Measurements from ENCODE around the gene GRID2.

The GRID2 gene

DNA sequence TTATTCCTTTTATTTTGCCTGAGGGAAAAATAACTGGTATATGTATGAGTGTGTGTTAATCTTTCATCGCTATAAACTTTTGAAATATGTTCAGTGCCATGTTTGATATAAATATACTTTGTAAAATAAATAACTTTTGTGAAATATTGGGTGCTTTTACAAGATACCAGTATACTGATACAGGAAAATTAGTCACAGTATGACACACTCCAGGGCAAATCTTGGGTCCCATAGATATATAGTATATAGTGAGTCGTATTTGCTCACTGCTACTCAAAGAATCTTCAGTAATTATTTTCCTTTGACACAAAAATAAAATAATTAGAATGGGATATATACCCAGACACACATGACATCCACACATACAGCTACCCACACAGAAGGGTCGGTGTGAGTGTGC lies 472.3 kb downstream of the GRID2 start:
- no peak for DNase-seq

GRCh38 chr4:92789741-92790140 lies 486.0 kb downstream of the GRID2 start:
- no peak for DNase-seq

GRCh38 chr4:92791871-92792440 lies 488.2 kb downstream of the GRID2 start:
- no peak for DNase-seq

- no peak for DNase-seq
Observed at GRCh38 chr4:92809381-92809780, 505.6 kb downstream of the GRID2 start.

- DNase-seq, result no peak
Observed at GRCh38 chr4:92812652-92813051, 508.9 kb downstream of the GRID2 start.

- DNase-seq, result no peak
Observed at GRCh38 chr4:92814677-92815076, 510.9 kb downstream of the GRID2 start.

GRCh38 chr4:92825256-92825655 lies 521.5 kb downstream of the GRID2 start:
- DNase-seq, result no peak

GRCh38 chr4:92825791-92826190 lies 522.0 kb downstream of the GRID2 start:
- DNase-seq, result no peak

GRCh38 chr4:92830771-92831170 lies 527.0 kb downstream of the GRID2 start:
- no peak for DNase-seq

GRCh38 chr4:92840880-92841279 lies 537.1 kb downstream of the GRID2 start:
- no peak for DNase-seq

GRCh38 chr4:92843784-92844183 lies 540.0 kb downstream of the GRID2 start:
- no peak for DNase-seq

DNA sequence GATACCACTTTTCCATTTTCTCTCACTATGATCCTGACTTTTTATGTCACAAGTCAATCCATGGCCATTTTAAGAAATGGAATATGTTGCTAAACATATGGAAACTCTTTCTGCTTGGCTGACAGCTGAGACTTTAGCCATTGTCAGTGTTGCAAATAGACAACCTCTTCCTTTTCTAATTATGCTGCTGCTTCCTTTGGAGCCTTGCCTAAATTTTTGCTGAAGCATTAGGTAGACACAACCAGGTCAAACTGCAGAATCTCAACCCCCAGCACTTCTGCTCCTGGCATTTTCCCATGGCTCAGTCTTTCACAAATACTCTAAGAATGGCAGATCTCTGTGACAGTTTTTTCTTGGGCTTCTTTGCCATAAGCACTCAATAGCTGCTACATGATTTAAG lies 543.3 kb downstream of the GRID2 start:
- no peak for DNase-seq

DNA sequence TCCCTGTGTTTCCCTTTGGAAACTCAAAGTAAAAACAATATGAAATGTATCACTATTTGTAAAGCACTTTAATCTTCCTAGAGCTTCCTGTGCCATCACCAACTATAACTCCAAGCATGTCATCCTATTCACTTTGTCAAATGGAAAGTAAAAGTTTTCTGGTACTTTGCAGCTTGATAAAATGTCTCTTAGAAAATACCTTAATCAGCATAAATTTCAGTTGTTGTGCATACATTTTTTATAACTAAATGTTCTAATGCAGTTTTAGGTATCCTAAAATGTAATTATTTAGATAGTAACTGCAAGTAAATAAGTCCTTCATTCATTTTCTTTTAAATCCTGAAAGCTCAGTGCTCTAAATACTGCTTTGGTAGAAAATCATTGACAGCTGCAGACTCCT lies 558.7 kb downstream of the GRID2 start:
- DNase-seq, result no peak

GRCh38 chr4:92864096-92864495 lies 560.3 kb downstream of the GRID2 start:
- no peak for DNase-seq

DNA sequence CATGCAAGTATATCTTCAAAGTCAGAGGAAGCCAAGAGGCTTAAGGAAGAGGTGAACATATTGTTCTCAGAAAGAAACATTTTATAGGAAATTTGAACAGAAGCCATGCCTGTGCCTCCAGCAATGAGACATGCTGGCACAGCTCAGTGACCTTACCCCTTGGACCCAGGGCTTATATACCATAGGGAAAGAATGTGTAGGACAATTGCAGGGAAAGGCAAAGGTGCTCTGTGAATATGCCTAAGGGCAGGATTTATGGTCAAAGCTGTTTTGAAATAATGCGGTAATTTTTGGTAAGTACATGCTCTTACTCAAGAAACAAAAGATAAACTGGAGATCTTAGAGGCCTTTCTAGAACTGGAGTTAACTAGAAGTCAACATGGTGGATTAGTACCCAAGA lies 568.8 kb downstream of the GRID2 start:
- no peak for DNase-seq

DNA sequence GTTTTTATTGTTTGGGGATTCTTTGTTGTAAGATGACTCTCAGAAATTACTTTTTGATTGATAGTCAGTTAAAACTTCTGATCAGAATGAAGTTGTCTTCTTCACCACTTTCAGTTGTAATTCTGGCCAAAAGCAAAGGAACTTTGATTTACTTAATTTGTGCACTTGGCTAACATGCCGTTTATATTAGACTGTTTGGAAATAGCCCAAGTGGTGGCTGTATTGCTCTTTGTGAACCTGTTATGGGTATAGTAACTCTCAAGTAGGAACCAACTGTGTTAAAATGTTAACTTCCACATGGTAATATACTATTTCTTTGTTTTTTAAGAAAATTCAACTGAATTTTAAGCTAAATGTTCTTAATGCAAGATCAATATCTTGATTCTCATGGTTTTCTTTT lies 581.9 kb downstream of the GRID2 start:
- no peak for DNase-seq

DNA sequence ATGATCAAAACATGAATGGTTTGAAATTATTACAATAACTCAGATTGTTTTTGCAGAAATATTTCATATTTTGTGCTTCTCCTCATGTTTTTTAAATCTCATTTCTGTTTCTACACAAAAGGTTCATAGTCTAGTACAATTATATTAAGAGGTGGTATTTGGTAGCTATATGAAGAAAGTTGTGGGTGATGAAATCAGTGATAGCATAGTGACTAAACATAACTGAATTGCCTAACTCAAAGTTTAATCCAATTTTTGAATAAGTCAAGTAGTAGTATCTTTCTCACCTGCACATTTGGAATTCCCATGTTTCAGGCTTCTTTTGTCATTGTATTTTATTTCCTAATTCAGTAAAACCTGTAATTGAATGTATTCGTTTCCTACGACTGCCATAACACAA lies 648.7 kb downstream of the GRID2 start:
- DNase-seq, result no peak

GRCh38 chr4:92952897-92953296 lies 649.1 kb downstream of the GRID2 start:
- no peak for DNase-seq

DNA sequence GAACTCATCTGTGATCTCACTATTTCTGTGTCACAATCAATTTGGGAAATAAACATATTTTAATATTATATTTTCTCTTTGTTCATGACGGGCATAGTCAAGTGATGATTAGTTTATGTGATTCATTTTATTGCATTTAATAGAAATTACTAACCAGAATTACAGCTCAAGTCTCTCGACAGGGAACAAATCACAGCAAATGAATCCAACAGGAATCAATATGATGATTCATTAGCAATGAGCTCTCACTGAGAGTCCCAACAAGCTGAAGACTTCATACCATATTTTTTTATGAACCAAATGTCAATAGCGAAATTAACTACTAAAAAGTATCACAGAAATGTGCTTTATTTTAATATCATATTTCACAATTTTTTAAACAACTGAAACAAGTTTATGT lies 649.7 kb downstream of the GRID2 start:
- DNase-seq, result no peak

GRCh38 chr4:92961881-92962280 lies 658.1 kb downstream of the GRID2 start:
- DNase-seq, result no peak

DNA sequence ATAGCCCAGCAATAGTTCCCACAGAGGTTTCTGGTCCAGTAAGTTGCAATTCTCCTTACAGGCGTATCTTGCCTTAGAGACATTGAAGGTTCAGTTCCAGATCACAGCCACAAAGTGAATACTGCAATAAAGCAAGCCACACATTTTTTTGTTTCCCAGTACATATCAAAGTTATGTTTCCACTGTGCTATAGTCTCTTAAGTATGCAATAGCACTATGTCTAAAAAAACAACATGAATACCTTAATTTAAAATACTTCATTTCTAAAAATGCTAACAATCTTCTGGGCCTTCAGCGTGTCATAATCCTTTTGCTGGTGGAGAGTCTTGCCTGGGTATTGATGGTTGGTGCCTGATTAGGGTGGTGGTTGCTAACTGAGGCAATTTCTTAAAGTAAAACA lies 659.1 kb downstream of the GRID2 start:
- no peak for DNase-seq

- no peak for DNase-seq
Observed at GRCh38 chr4:92968556-92968955, 664.8 kb downstream of the GRID2 start.

DNA sequence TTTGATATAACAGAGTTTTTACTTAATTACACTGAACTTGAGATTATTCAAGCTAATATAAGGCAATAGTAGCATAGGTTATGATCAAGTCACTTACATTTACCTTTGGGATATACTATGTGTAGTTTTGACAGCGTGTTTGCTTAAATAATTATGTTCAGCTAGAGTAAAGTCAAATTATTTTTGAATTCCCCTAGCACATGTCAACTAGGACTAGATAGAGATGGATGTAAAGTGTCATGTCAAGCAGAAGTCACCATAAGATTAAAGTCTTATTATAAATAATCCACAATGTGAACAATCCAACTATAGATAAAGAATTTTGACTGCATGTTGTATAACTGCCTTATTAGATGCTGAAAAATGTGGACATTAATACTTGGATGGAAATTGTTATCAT lies 665.2 kb downstream of the GRID2 start:
- no peak for DNase-seq

GRCh38 chr4:92969650-92970379 lies 666.0 kb downstream of the GRID2 start:
- no peak for DNase-seq

- DNase-seq, result no peak
Observed at GRCh38 chr4:92970996-92971395, 667.2 kb downstream of the GRID2 start.

Data from right forelimb (tissue), 1 donor.